Heart left ventricle (tissue), 13 donors: ENCODE results near the gene PPFIA3.

ENCODE experiments used
- POLR2A ChIP-seq, 2 donors: fragments of 450-650 bp; IDR thresholded peaks; one replicate each; pipeline ENCODE4 v1.6.1; 2017; ENCODE audit warnings: antibody characterized with exemption in 2 of 2, mild to moderate bottlenecking in 2 of 2, moderate library complexity in 2 of 2
- TF ChIP-seq, protein P1 (sequence below), 12 donors: fragments of 200-600 bp; sonication (generic) in 4 of 12; IDR thresholded peaks; one replicate each; pipeline versions ENCODE4 v1.5.0 to v1.8.0; 2018 to 2022; ENCODE audit warnings: antibody characterized with exemption in 12 of 12, mild to moderate bottlenecking in 5 of 12
- donor health status: ischemic (EF 13 %, LVEDD 7.1; RV severe dilation, severe dysfunction).
- donor health status: DM: no; HTN: yes; CAD: no.
- donor health status: DM: no; HTN: no; CAD: no.
- donor health status: ischemic (EF 25% LVEDD 6.9; RV normal size, moderate dysfunction).
- donor health status: ischemic (EF 25% LVEDD 5.7; RV mildly dilated, moderate dysfunction).
- donor health status: ischemic (EF 35%, LVEDD 5.7; RV mildly dilated, moderate dysfunction).
- donor health status: nonischemic (EF 11% LVEDD 7.7; RV severe dilation, severe dysfunction).
- donor health status: DM: yes; HTN: yes; CAD: no.
- donor health status: PGD.
- donor health status: ischemic (EF 29% LVEDD 5.4; RV normal size, mild dysfunction).
- donor health status: nonischemic (EF 23%, LVEDD 6.1; RV moderate dilation, normal function).

DNA sequence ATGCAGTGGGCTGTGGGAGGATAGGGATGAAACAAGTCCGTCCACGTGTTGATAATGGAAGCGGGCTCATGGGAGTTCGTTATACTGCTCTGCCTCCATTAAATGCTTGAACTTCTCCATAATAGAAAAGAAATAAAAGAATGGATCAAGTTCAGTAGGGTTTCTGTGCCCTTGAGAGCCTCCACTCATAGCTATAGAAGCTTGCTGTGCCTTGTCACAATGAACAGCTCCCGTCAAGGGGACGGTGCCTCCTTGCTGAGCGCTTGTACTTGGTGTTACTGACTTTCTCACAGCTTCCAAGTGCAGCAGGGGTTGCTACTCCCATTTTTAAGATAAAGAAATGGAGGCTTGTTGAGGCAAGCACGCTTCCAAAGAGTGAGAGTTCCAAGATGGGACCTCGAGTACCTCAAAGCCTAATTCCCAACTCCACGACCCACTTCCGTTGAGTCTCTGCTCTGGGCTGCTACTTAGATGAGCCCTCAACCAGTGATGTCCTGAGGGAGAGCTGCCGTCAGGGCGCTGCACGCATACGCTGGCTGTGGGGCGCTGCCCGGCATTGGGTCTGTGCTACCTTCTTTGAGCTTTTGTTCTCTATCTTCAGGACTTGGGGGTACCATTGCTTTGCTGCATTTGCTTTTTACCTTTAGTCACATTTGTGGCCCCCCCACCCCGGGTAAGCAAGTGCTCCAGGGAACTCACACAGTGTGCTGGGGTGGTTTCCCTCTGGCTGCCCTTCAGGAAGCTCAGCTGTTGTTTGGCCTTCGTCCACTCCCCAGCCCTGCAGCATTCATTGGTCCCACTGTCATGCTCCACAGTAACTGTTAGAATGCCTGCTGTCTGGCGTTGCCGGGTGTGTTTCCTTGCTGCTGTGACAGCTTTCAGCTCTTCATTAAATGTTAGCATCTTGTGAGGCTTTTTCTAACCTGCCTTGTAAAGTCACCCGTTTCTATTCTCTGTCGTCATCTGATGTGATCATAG is 24.6 kb upstream of the PPFIA3 start:
- TF ChIP-seq, protein P1, sequence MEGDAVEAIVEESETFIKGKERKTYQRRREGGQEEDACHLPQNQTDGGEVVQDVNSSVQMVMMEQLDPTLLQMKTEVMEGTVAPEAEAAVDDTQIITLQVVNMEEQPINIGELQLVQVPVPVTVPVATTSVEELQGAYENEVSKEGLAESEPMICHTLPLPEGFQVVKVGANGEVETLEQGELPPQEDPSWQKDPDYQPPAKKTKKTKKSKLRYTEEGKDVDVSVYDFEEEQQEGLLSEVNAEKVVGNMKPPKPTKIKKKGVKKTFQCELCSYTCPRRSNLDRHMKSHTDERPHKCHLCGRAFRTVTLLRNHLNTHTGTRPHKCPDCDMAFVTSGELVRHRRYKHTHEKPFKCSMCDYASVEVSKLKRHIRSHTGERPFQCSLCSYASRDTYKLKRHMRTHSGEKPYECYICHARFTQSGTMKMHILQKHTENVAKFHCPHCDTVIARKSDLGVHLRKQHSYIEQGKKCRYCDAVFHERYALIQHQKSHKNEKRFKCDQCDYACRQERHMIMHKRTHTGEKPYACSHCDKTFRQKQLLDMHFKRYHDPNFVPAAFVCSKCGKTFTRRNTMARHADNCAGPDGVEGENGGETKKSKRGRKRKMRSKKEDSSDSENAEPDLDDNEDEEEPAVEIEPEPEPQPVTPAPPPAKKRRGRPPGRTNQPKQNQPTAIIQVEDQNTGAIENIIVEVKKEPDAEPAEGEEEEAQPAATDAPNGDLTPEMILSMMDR (IDR thresholded peaks at IDR 0.05) = no peak
- no peak for TF ChIP-seq POLR2A (IDR thresholded peaks at IDR 0.05)
